ENCODE measurements around the gene PTPRU.

PTPRU gene

GRCh38 chr1:29267321-29268070 is 31.2 kb downstream of the PTPRU start:
- no peak for DNase-seq (ENCODE audit: low spot score)

GRCh38 chr1:29269382-29269781 is 33.1 kb downstream of the PTPRU start:
- DNase-seq (ENCODE audit: low spot score) = no peak

DNA sequence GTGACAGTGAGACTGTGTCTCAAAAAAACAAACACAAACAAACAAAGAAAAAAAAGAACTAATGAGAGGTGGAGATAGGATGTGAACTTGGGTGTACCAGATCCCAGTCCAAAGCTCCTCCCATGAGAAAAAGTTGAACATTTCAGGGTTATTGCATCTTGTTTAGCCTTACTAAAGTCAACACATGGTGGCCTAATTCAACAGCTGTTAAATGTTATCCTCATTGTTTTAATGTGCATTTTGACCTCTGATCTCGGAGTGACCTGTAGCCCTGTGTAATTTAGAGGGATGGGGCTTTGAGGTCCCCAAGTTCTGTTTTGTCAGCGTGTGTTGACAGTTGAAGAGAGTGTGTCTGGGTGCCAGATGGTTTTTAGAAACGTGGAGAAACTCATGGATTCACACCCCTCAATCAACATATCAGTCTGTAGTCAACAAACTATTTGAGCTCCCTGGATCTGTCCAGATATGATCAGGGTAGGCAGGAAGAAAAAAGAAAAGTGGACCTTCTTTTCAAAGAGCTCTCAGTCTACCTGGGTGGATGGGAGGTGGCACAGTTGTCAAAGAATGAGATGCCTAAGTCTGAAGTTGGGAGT is 34.7 kb downstream of the PTPRU start:
- no peak for DNase-seq (ENCODE audit: low spot score)

DNA sequence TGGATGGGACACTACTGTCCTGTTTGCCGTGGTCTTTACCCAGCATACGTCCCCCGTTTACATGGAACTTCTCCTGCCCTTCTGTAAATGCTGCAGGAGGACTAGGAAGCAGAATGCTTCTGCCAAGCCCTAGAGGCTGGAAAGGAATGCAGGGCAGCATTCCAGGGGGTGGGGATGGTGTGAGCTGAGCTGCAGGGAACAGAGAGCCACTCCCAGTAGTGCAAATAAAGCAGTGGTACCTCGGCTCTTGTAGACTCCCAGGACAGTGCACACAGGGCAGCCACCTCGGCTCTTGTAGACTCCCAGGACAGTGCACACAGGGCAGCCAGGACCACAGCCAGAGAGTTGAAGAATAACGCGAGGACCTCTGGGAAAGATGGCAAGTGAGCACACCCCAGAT is 35.4 kb downstream of the PTPRU start:
- DNase-seq (ENCODE audit: low spot score) = no peak

DNA sequence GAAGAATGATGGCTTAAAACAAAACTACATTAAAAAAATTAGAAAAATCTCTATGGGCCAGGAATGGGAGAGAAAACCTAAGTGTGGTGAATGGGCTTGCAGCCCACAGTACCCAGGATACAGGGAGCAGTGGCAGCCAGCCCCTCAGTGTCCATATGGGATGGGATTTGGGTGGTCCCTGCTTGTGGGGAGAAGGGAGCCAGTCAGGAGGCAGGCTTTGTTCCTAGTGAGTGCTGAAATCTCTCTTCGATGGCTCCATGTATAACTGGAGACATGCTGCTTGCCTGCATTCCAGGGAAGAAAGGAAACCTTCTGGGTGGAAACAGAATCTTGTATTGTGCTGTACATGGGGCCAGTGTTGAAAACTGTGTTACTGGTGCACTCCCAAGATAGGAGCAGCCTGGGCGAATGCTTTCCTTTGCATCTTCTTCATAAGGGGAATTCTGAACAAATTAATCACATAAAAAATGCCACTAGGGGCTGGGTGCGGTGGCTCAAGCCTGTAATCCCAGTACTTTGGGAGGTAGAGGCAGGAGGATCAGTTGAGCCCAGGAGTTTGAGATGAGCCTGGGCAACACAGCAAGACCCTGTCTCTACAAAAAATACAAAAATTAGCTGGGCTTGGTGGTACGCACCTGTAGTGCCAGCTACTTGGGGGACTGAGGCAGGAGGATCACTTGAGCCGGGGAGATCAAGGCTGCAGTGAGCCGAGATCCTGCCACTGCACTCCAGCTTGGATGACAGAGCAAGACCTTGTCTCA is 36.0 kb downstream of the PTPRU start:
- DNase-seq (ENCODE audit: low spot score) = no peak

- no peak for DNase-seq (ENCODE audit: low spot score)
Measured at GRCh38 chr1:29275435-29275834, 39.1 kb downstream of the PTPRU start.

GRCh38 chr1:29278124-29278523 is 41.8 kb downstream of the PTPRU start:
- DNase-seq (ENCODE audit: low spot score) = no peak

DNA sequence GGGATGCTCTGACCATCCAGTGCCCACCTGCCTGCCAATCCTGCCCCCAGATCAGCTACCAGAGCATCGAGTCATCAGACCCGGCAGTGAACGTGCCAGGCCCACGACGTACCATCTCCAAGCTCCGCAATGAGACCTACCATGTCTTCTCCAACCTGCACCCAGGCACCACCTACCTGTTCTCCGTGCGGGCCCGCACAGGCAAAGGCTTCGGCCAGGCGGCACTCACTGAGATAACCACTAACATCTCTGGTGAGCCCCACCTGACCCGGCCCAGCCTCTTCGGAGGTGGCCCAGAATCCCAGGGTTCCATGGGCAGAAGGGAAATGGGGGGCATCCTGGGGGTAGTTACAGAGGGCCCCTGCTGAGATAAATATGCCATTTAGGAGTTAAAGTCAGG is 43.1 kb downstream of the PTPRU start:
- DNase-seq (ENCODE audit: low spot score) = no peak

- DNase-seq (ENCODE audit: low spot score) = no peak
Measured at GRCh38 chr1:29279951-29280391, 43.6 kb downstream of the PTPRU start.

DNA sequence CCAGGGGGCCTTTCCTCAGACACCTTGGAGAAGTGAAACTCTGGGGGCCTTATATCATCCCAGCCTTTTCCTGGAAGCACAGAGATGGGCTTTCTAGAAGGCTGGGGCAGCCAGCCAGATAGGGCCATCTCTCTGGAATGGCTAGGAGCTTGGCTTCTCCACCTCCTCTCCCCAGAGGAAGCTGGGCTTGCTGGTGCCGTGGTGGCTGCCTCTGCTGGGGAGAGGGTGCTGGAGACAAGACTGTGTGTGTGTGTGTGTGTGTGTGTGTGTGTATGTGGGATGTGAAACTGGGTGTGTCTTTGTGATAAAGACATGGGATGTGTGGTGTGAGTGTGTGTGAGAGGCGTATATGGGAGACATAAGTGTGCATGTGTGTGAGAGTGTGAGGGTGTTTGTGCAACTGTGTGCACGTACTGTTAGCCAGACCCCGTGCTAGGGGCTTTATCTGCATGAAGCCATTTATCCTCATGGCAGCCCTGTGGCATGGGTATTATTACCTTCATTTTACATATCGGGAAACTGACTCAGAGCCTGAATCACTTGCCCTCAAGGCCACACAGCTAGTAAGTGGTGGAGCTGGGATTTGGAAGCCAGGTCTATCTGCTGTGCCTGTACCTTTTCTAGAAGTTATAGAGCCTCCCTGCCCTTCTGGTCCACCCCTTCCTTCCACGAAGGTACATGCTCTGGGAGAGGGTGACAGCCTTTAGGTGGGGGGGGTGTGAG is 44.2 kb downstream of the PTPRU start:
- DNase-seq (ENCODE audit: low spot score) = no peak

DNA sequence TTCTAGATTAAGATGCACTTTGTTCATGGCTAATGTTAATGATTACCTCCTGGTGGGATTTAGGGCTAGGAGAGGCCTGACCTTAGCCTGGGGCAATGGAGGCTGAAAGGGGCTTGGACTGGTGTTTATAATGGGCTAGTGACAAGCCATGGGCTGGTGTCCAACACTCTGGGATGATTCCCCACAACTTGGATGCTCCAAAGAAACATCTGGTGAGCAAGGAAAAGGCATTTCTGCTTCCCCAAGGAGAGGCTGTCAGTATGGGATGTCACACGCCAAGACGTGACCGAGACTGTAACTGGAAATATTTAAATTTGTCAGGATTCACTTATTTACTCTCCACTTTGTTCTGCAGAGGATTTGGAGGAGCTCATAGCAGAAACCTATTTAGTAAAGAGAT is 45.2 kb downstream of the PTPRU start:
- no peak for DNase-seq (ENCODE audit: low spot score)

- no peak for DNase-seq (ENCODE audit: low spot score)
Measured at GRCh38 chr1:29282135-29282923, 46.0 kb downstream of the PTPRU start.

DNA sequence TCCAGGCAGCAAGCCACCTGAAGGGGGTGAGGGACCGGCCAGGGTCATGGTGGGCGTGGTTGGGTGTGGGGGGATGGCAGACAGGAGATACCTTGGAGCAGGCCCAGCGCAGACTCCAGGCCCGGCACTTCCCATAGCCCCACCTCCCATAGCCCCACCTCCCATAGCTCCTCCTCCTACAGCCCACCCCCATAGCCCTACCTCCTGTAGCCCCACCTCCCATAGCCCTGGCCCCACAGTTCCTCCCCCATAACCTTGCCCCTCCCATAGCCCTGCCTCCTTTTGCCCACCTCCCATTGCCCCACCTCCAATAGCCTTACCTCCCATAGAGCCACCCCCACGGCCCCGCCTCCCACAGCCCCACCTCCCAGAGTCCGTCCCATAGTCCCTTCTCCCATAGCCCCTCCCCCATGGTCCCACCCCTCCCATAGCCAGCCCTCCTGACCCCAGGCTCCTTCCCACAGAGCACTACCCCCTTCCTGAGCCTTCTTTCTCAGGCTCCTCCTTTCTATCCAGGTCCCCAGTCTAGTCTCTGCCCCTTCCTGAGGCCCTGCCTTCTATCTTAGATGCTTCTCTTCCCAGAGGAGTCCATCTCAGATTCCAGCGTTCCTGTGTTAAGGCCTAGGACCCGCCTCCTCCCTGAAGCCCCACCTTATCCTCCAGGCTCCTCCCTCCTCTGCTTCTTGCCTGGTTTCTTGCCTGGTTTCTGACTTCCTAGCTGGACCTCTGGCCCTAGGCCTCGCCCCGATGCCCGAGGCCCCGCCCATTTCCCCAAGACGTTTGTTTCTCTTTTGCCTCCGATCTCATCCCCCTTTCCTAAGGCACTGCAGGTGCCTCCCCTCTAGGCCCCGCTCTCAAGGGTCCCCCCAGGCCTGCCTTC is 46.8 kb downstream of the PTPRU start:
- no peak for DNase-seq (ENCODE audit: low spot score)

DNA sequence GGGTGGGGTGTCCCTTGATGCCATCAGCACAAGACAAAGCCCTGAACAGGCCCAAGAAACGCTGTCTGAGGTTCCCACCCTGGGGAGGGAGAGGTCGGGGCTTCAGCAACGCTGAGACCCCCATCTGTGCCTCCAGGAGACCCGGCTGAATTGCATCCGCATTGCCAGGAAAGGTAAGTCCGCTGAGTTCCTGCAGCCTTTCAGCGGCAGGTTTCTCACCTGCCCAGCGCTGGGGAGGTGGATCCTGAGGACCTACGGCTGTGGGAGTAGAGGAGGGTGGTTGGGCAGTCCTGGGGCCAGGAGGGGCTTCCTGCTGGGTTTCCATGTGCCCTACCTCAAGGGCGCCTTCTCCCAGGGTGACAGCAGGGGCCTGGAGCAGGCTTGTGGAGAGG is 47.5 kb downstream of the PTPRU start:
- DNase-seq (ENCODE audit: low spot score) = no peak

DNA sequence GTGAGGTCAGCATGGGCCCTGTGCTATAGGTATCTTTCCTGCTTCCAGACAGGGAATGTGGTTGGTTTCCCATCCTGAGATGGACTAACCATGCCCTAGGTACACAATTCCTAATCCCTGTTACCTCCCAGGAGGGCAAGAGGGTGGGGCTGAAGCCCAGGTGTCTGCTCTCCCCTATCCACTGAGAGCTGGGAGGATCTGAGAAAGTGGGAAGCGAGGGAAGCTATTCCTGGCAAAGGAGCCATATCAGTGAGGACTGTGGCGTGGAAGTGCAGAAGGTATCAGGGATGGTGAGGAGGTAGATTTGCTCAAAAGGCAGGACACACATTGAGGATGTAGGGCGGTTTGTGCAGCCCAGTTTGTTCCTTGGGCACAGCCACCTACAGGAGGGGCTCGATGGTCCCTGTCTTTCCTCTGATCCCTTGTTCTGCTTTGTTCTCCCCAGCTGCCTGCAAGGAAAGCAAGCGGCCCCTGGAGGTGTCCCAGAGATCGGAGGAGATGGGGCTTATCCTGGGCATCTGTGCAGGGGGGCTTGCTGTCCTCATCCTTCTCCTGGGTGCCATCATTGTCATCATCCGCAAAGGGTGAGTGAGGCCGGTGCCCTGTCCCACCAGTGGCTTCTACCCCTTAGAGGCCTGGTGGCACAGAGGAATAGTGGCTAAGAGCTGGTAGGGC is 48.1 kb downstream of the PTPRU start:
- no peak for DNase-seq (ENCODE audit: low spot score)

DNA sequence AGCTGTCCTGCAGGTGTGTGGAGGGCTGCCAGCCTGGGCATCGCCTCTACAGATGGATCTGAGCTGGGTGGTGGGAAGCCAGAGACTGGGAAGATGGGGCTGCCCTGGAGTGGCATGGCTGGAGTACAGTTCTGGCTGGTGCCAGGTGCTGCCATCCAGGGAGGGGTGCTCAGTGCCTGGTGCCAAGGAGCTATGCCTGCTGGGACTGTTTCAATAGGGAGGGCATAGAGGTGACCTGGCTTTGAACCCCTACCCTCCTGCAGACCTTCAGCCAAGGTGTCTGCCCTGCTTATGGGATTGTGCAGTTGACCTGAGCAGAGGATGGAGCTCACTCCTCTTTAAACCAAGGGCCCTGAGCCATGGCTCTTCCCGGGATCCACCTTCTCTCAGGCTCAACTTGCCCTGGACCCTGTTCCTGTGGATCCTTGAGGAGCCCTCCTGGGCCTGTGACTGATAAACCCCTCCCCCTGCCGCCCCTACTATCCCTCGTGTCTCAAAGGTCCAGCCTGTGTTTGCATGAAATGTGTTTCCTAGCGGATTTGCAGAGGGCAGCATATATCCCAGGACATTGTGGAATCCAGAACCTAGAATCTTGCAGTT is 48.7 kb downstream of the PTPRU start:
- DNase-seq (ENCODE audit: low spot score) = no peak

DNA sequence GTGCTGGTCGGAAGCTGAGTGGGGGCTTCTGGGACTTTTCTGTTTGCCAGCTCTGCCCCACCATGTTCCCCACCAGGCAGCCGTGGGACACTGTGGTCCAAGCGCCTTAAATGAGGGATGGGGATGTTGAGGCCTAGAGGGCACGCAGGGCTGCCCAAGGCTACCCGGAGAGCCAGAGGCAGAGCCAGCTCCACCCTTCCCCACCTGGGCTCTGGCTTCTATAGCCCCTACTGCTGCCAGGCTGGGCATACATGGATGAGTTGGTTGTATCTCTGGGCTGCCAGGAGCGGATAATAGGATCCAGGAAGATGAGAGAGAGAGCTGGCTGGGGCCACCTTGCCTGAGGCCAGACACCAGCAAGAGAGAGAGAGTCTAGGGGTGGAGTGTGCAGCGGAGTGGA is 49.4 kb downstream of the PTPRU start:
- DNase-seq (ENCODE audit: low spot score) = no peak

GRCh38 chr1:29286194-29286767 is 50.0 kb downstream of the PTPRU start:
- DNase-seq (ENCODE audit: low spot score) = no peak

DNA sequence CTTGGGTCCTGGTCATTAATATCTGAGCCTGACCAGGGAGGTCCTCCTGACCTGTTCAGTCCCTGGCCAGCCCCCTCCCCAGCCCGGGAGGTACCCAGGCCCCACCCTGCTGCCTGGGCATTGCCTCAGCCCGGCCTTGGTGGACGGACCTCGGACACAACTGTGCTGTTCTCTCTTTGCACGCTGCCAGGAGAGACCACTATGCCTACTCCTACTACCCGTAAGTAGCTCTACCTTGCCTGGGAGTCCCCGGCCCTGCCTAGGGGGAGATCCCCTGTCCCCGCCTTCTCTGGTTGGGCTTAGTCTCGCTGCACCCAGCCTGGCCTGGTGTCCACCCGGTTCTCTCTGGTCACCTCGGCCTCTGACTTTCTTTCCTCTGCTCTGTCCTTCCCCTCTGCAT is 53.2 kb downstream of the PTPRU start:
- DNase-seq (ENCODE audit: low spot score) = no peak
